Measurements from ENCODE around the gene TSPEAR.
A peak's percentile ranks its signal among the peaks of the same experiment; 100 is the strongest.
"Not testable (repeated sequence)": the region's sequence is repeated elsewhere in the genome, so short reads cannot be mapped to it uniquely, and the experiment has no call there.

Gene TSPEAR

DNA sequence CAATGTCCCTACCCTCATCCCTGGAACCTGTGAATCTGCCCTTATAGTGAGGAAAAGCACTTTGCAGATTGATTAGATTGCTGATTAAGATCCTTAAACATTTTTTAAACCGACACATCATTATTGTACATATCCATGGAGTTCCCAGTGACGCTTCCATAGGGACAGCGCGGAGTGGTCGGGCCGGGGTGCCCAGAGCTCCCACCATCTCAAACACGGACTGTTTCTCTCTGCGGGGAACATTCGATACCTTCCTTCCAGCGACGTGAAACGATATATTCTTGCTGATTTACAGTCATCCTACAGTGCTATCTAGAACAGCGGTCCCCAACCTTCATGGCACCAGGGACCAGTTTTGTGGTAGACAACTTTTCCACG lies 10.4 kb downstream of the TSPEAR start:
- DNase-seq = no peak

- no peak for DNase-seq
Measured at GRCh38 chr21:44700101-44701022, 11.0 kb downstream of the TSPEAR start.

DNA sequence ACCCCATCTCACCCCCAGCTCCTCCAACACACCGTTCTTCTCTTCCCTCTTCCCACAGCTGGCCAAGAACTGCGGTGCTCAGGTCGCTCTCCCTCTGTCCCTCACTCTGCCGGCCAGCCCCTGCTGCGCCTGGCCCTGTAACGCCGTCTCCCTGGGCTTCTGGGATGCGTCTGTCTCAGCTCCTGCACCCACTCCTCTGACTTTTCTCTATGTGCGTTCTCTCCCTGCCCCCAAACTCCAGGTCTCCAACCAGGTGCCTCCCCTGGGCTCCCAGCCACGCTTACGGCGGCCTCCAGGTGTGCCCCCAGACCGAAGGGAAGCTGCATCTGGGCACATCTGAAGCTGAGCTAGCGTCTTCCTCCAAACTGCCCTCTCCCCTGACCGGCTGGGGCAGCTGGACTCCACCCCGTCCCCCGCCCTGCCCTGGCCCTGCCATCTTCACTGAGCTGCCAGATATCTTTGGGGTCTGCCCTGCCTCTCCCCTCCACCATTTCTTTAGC lies 11.8 kb downstream of the TSPEAR start:
- DNase-seq = no peak

DNA sequence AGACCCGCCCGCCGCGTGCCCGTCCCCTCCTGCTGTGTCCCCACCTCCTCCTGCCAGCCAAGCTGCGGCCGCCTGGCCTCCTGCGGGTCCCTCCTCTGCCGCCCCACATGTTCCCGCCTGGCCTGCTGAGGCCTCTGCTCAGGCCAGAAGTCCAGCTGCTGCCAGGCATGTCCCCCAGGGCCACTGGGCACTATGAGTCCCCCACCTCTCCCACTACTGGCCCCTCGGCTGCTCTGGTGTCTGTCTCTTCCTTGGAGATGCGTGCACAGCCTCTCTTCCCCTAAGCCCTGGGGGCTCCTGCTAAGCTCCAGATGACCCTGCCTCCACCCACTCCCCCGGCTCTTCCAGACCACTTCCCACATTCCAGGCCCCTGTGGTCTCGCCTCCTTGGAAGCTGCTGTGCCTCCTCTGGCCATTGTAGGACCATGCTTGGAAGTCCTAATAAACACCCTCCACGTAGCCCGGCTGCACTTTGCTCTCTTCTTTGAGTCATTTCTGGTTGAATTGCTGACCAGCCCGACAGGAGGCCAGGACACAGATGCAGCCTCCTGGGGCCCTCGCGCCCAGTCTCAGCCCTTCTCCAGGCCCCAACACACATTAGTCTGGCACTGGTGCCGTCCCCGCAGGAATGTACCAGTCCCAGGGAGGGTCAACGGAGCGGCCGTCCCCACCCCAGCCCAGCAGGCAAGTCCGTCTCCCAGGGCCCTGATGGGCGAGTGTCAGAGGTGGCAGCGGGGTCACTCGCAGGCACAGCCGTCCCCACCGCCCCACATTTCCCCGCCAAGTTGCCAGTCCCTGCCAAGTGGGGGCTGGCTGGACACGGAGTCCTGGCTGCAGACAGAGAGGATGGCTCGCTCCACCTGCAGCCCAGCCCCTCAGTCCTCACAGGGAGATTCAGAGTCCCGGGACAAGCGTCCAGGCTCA lies 13.3 kb downstream of the TSPEAR start:
- DNase-seq = no peak

DNA sequence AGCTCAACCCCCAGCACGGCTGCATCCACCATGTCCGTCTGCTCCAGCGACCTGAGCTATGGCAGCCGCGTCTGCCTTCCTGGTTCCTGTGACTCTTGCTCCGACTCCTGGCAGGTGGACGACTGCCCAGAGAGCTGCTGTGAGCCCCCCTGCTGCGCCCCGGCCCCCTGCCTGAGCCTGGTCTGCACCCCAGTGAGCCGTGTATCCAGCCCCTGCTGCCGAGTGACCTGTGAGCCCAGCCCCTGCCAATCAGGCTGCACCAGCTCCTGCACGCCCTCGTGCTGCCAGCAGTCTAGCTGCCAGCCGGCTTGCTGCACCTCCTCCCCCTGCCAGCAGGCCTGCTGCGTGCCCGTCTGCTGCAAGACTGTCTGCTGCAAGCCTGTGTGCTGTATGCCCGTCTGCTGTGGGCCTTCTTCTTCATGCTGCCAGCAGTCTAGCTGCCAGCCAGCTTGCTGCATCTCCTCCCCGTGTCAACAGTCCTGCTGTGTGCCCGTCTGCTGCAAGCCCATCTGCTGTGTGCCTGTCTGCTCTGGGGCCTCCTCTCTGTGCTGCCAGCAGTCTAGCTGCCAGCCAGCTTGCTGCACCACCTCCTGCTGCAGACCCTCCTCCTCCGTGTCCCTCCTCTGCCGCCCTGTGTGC lies 14.1 kb downstream of the TSPEAR start, which contains the start of gene KRTAP10-12:
KRTAP10-12 (plus strand) TSS at position 1 of the 639 bp plus-strand sequence; CDS start at position 31, 30 bp downstream.
- not testable (repeated sequence) for DNase-seq

- DNase-seq = no peak
Measured at GRCh38 chr21:44696572-44696971, 14.8 kb downstream of the TSPEAR start.

- no peak for DNase-seq
Measured at GRCh38 chr21:44695641-44696040, 15.7 kb downstream of the TSPEAR start.

DNA sequence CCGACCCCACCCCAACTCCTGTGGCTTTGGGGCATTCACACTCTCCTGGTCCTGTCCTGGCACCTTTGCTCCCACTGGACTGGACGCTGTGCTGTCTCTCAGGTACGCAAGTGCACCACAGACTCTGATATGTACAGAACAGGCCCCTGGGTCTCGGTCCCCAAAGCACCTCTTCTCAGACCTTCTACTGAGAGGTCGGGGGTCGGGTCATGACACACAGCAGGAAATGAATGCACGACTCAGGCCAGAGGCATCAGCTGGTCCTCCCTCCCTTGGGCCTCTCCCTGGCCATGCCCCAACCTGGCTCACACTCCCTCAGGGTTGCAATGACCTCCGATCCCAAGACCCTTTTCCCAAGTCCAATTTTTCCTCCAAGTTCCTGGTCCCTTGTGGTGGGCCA lies 16.2 kb downstream of the TSPEAR start:
- DNase-seq = no peak

DNA sequence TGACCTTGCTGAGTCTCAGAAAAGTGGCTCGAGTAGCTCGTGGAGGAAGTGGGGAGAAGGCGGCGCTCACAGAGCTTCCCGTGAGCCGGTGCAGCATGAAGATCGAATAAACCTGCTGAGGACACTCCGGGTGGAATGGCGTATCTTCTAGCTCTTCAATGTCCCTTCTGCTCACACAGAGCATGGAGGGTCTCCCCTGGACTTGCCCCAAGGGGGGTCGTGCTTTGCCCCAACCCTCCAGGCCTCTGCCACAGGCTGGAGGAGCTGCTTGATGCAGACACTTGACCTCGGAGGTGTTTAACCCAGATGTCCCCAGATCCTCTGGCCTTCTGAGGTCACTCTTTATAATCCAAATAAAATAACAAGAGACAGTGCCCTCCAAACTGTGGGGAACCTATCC lies 16.6 kb downstream of the TSPEAR start:
- DNase-seq = no peak

DNA sequence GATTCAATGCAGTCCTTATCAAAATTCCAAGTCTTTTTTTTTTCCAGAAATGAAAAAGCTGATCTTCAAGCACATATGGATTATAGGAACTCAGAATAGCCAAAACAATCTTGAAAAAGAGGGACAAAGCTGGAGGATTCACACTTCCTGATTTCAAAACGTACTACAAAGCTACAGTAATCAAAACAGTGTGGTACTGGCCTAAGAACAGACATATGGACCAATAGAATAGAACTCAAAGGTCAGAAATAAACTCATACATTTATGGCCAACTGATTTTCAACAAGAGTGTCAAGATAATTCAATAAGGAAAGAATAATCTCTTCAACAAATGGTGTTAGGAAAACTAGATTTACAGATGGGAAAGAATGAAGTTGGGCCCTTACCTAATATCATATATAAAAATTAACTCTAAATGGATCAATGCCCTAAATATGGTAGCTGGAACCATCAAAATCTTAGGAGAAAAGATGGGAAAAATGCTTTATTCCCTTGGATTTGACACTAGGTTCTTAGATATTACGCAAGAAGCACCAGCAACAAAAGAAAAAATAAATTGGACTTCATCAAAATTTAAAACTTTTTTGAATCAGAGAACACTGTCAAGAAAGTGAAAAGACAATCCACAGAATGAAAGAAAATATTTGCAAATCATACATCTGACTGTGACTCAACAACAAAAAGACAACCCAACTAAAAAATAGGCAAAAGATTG lies 18.4 kb downstream of the TSPEAR start:
- no peak for DNase-seq

DNA sequence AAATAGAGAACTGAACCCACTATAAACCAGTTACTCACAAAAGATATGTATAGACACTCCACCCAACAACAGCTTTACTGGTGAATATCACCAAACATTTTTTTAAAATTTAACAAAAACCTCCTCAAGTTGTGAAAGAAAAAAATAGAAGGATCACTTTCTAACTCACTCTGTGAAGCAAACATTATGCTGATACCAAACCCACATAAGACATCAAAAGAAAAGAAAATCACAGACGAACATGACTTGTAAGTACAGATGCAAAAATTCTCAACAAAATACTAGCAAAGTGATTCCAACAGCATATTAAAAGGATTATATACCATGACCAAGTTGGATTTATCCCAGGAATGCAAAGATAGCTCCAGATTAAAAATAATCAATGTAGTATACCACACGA lies 19.7 kb downstream of the TSPEAR start:
- DNase-seq = no peak

DNA sequence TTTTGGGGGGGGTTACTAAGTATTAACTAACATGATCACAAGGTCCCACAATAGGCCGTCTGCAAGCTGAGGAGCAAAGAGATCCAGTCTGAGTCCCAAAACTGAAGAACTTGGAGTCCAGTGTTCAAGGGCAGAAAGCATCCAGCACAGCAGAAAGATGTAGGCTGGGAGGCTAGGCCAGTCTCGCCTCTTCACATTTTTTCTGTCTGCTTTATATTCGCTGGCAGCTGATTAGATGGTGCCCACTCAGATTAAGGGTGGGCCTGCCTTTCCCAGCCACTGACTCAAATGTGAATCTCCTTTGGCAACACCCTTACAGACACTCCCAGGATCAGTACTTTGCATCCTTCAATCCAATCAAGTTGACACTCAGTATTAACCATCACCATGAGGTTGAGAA lies 21.6 kb downstream of the TSPEAR start:
- not testable (repeated sequence) for DNase-seq

GRCh38 chr21:44687671-44688070 lies 23.7 kb downstream of the TSPEAR start:
- DNase-seq = peak; percentile 71

DNA sequence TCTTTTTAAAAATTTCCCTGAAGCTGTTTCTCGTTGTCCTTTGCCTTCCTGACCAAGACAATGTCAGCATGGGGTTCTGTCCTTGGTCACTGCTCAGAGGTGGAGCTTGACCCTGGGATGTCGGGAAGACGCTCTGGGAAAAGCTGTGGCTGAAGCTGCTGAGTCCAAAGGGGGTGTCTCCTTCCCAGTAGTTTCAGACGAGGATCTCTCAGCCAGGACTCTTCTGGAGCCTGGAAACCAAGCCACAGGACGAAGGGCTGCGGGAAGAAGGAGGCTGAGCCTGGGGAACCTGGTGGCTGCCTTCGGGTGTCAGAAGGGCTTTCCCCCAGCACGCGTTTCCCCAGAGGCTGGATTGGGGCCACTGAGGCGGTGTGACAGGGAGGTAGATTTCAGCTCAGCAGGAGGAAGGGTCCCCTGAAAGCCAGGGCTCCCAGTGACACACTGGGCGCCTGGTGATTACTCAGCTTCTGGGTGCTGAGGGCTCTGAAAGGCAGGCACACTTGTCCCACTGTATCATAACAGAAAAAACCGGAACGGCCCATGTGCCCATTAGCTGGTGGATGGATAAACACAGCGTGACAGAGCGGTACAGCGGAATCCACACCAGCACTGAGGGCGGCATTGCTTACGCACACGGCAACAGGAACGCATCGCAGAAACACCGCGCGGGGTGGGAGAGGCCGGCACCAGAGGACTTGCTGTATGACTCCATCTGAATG lies 24.4 kb downstream of the TSPEAR start:
- no peak for DNase-seq

GRCh38 chr21:44686000-44686781 lies 25.2 kb downstream of the TSPEAR start:
- no peak for DNase-seq

DNA sequence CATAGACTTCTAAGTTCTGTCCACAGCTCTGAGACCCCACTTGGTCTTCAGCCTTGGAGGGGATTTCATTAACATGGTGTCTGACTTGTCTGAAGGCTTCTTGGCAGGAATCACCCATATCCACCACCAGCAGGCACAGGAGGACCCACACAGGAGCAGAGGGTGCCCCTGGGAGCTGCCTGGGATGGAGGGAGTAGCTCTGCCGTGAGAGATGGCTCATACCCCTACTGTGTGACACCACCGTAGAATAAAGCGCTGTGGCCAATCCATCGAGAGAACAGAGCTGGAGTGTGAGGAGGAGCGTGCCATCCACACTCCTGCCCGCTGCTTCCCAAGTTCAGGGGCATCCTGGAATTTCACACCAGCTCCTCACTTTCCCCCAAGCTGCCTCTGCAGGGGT lies 26.3 kb downstream of the TSPEAR start:
- not testable (repeated sequence) for DNase-seq

DNA sequence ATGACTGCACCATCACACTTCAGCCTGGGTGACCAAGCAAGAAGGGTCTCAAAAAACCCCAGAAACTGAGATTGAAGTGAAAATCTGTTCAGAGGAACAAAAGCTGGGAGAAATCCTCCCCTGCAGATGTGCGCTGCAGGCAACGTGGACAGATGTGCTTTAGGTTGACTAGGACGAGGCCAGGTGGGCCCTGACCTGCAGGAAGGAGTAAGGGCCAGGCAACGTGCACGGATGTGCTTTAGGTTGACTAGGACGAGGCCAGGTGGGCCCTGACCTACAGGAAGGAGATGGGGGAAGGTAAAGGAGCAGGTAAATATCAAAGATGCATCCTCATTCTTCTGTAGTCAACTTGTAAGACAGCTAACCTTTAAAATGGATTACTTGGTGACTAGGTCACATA lies 26.9 kb downstream of the TSPEAR start:
- no peak for DNase-seq

GRCh38 chr21:44684077-44684476 lies 27.3 kb downstream of the TSPEAR start:
- DNase-seq = no peak

GRCh38 chr21:44682580-44683151 lies 28.7 kb downstream of the TSPEAR start:
- no peak for DNase-seq

GRCh38 chr21:44681861-44682579 lies 29.4 kb downstream of the TSPEAR start, which contains the start of gene KRTAP12-1:
TSS of gene KRTAP12-1 (minus strand) at chr21:44682163. CDS start at chr21:44682123, 40 bp downstream.
- peak; percentile 81 for DNase-seq

All from NCI-H1436 treated with DMSO at 0.1 percent for 48 hours (cell line).